Measurements from ENCODE around the gene TNS1.

Gene TNS1

GRCh38 chr2:217928324-217929181 is 74.2 kb downstream of the TNS1 start:
- FAIRE-seq = no peak

- no peak for FAIRE-seq
Measured at GRCh38 chr2:217927601-217928323, 75.0 kb downstream of the TNS1 start.

GRCh38 chr2:217926801-217927200 is 76.0 kb downstream of the TNS1 start:
- FAIRE-seq = no peak

GRCh38 chr2:217924346-217924901 is 78.4 kb downstream of the TNS1 start:
- no peak for FAIRE-seq

GRCh38 chr2:217923007-217923686 is 79.6 kb downstream of the TNS1 start:
- no peak for FAIRE-seq

- no peak for FAIRE-seq
Measured at GRCh38 chr2:217922101-217923006, 80.4 kb downstream of the TNS1 start.

- no peak for FAIRE-seq
Measured at GRCh38 chr2:217920879-217921603, 81.8 kb downstream of the TNS1 start.

GRCh38 chr2:217919781-217920351 is 82.9 kb downstream of the TNS1 start:
- no peak for FAIRE-seq

- no peak for FAIRE-seq
Measured at GRCh38 chr2:217919204-217919603, 83.6 kb downstream of the TNS1 start.

- no peak for FAIRE-seq
Measured at GRCh38 chr2:217918308-217919024, 84.3 kb downstream of the TNS1 start.

- FAIRE-seq = no peak
Measured at GRCh38 chr2:217916504-217917254, 86.1 kb downstream of the TNS1 start.

GRCh38 chr2:217915706-217916105 is 87.1 kb downstream of the TNS1 start:
- no peak for FAIRE-seq

- FAIRE-seq = no peak
Measured at GRCh38 chr2:217914878-217915277, 87.9 kb downstream of the TNS1 start.

- FAIRE-seq = no peak
Measured at GRCh38 chr2:217914078-217914477, 88.7 kb downstream of the TNS1 start.

- no peak for FAIRE-seq
Measured at GRCh38 chr2:217913436-217913835, 89.4 kb downstream of the TNS1 start.

GRCh38 chr2:217912098-217913024 is 90.4 kb downstream of the TNS1 start:
- no peak for FAIRE-seq

GRCh38 chr2:217911283-217912097 is 91.3 kb downstream of the TNS1 start:
- FAIRE-seq = no peak

- no peak for FAIRE-seq
Measured at GRCh38 chr2:217910875-217911212, 92.0 kb downstream of the TNS1 start.
